ENCODE results near the gene RAX.

DNA sequence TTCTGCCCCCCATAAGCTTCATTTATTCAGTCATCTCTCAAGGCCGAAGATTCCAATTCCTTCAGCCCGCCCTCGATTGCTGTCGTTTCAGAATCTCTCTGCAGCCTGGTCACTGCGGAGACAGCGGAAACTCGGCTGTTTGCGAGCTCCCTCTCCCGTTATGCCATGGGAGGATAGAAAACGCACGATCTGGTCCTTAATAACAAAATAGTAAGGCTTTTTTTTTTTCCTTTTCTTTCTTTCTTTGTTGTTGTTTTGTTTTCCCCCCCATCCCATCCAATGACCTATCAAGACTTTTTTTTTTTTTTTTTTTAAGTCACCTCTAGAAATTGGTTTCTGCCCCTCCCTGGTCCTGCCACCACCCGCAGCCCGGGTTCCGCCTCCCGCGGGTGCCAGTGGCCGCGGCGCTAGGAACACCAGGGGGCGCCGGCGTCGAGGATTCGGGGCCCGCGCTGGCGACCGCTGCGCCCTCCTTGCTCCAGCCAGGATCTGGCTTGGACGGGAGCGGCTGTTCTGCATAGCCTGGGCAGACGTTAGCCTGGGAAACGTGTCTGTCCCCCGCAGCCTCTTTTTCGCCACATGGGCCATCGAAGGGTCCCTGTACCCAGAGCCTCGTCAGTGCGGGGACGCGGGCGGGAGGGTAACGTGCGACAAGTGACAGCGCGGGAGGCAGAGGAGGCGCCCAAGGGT lies 35.1 kb upstream of the RAX start:
- no peak for TF ChIP-seq POLR2AphosphoS5 (IDR thresholded peaks at IDR 0.05; ENCODE audit: borderline replicate concordance, low read depth, low read length)
- no peak for TF ChIP-seq EZH2 (IDR thresholded peaks at IDR 0.05)
- no peak for TF ChIP-seq FOXP2 (optimal IDR thresholded peaks at IDR 0.05; ENCODE audit: control extremely low read depth, extremely low read length, insufficient read depth)

Measured in SK-N-MC (cell line).